Astrocyte (in vitro differentiated cells and primary cell): ENCODE measurements around the gene IQCN. TPM values are rescaled to one million over a fixed set of nuclear protein-coding genes. Genes with fewer than 3 reads are reported as not detected.

ENCODE experiments used
- DNase-seq: peaks from one replicate; pipeline ENCODE4 v3.0.0-alpha.2; 2010; ENCODE audit warnings: low read depth
- FAIRE-seq: peaks from 2 replicates; lab custom pipeline; 2011; peaks lifted over from hg19 to GRCh38; lab: Jason Lieb, UNC
- H2AFZ ChIP-seq: 2 replicates; pipeline ENCODE4 v1.6.0; 2012; ENCODE audit warnings: low read depth, low read length, inconsistent platforms
- H3K27ac ChIP-seq: 2 replicates; pipeline ENCODE4 v1.5.1; 2011; ENCODE audit warnings: low read depth, low read length, inconsistent platforms
- H3K27me3 ChIP-seq: 2 replicates; pipeline ENCODE4 v1.6.0; 2011; ENCODE audit warnings: low read length, inconsistent platforms; ENCODE audit not compliant: insufficient read depth
- H3K36me3 ChIP-seq: 2 replicates; pipeline ENCODE4 v1.5.1; 2011; ENCODE audit warnings: low read length, inconsistent platforms; ENCODE audit not compliant: insufficient read depth
- H3K4me1 ChIP-seq: 2 replicates; pipeline ENCODE4 v1.5.1; 2011; ENCODE audit warnings: low read length, inconsistent platforms; ENCODE audit not compliant: insufficient read depth
- H3K4me2 ChIP-seq: 2 replicates; pipeline ENCODE4 v1.6.0; 2012; ENCODE audit warnings: low read length, inconsistent platforms
- H3K4me3 ChIP-seq: 2 replicates; pipeline ENCODE4 v1.5.1; 2011; ENCODE audit warnings: low read depth, mild to moderate bottlenecking, low read length, inconsistent platforms; ENCODE audit not compliant: insufficient read depth
- H3K79me2 ChIP-seq: 2 replicates; pipeline ENCODE4 v1.6.0; 2012; ENCODE audit warnings: mild to moderate bottlenecking, low read length, inconsistent platforms; ENCODE audit not compliant: insufficient read depth
- H3K9ac ChIP-seq: 2 replicates; pipeline ENCODE4 v1.6.0; 2012; ENCODE audit warnings: mild to moderate bottlenecking, low read length, inconsistent platforms
- H3K9me3 ChIP-seq: 2 replicates; pipeline ENCODE4 v1.5.1; 2012; ENCODE audit warnings: low read depth, mild to moderate bottlenecking, low read length, inconsistent platforms; ENCODE audit not compliant: insufficient read depth
- H4K20me1 ChIP-seq: 2 replicates; pipeline ENCODE4 v1.6.0; 2012; ENCODE audit warnings: low read length, inconsistent platforms; ENCODE audit not compliant: insufficient read depth
- H3K27ac Mint-ChIP-seq: one replicate; pipeline ENCODE4 v1.8.0; 2021; ENCODE audit warnings: mild to moderate bottlenecking, mixed read lengths; ENCODE audit not compliant: unreplicated experiment
- H3K27me3 Mint-ChIP-seq: one replicate; pipeline ENCODE4 v1.8.0; 2021; ENCODE audit warnings: low read depth, mixed read lengths; ENCODE audit not compliant: unreplicated experiment
- H3K36me3 Mint-ChIP-seq: one replicate; pipeline ENCODE4 v1.8.0; 2021; ENCODE audit warnings: low read depth, mixed read lengths; ENCODE audit not compliant: unreplicated experiment
- H3K4me1 Mint-ChIP-seq: one replicate; pipeline ENCODE4 v1.8.0; 2021; ENCODE audit warnings: low read depth, mixed read lengths; ENCODE audit not compliant: unreplicated experiment
- H3K4me3 Mint-ChIP-seq: one replicate; pipeline ENCODE4 v1.8.0; 2021; ENCODE audit warnings: mild to moderate bottlenecking, moderate library complexity, mixed read lengths; ENCODE audit not compliant: unreplicated experiment
- H3K9me3 Mint-ChIP-seq: one replicate; pipeline ENCODE4 v1.8.0; 2021; ENCODE audit warnings: mild to moderate bottlenecking, mixed read lengths; ENCODE audit not compliant: unreplicated experiment
- EZH2 ChIP-seq: IDR thresholded peaks from 2 replicates; pipeline ENCODE4 v1.6.1; 2012; ENCODE audit warnings: mild to moderate bottlenecking, low read length, inconsistent platforms; ENCODE audit not compliant: insufficient read depth
- total RNA-seq: library from RNA; stranded (reverse); gene quantifications from 2 replicates; pipeline ENCODE4 v1.2.1, GENCODE V29; 2021
- TF ChIP-seq, protein P1 (sequence below): IDR thresholded peaks from 2 replicates; pipeline ENCODE4 v1.5.1; 2011; ENCODE audit warnings: low read depth, mild to moderate bottlenecking, inconsistent platforms, low read length, moderate library complexity; ENCODE audit not compliant: insufficient read depth

IQCN gene
- total RNA-seq, 1 donor from 2014 or later, result 1.7 TPM

DNA sequence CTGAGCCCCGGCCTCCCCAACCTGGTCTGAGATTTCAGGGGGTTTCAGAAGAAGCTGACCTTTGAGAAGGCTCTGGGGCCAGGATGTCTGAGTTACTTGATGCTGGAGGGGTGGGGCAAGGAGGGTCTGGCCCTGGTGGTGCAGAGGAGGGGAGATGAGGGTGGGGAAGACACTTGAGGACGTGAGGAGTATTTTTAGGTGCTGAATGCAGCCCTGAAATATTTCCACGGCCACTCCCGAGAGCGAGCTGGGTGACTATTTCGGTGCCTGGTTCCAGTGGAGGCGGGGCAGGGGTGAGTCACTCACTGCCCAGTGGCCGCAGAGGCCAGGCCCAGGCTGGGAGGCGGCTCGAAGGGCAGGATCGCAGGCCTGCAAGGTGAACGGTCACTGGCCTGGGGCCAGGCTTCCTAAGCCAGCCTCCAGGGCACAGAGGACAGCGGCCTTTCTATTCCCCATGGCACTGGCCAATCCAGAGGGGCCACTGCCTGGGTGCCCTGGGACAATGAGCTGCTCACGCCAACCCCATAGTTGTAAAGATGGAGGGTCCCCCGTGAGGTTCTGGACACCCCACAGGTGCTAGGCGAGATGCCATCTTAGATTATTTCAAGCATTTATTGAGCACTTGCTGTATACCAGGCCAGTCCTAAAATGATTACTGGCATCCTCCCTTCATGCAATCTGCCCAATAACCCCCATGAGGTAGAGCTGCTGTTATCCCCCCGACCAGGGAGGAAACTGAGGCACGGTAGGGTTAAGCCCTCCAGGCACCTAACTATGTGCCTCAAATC, 26.9 kb upstream of the IQCN start:
- Histone ChIP-seq H4K20me1 (no peaks in the 10 kb centered on the region), H3K4me1 (peaks cover 32% of the 10 kb centered on the region), H3K9ac (peak overlapping the region; percentile 42), H3K79me2 (no peaks in the 10 kb centered on the region), H3K4me2 (peak overlapping the region; percentile 25), H2AFZ (no peak overlapping the region), H3K4me3 (no peak overlapping the region), H3K27me3 (no peaks in the 10 kb centered on the region), H3K36me3 (no peaks in the 10 kb centered on the region), H3K27ac (peak overlapping the region; percentile 23), H3K9me3 (no peaks in the 10 kb centered on the region)
- Mint-ChIP-seq H3K36me3 (no peaks in the 10 kb centered on the region), H3K27me3 (no peaks in the 10 kb centered on the region), H3K27ac (no peak overlapping the region), H3K9me3 (no peaks in the 10 kb centered on the region), H3K4me1 (peaks cover 24% of the 10 kb centered on the region), H3K4me3 (peak overlapping the region; percentile 14)
- TF ChIP-seq, protein P1, sequence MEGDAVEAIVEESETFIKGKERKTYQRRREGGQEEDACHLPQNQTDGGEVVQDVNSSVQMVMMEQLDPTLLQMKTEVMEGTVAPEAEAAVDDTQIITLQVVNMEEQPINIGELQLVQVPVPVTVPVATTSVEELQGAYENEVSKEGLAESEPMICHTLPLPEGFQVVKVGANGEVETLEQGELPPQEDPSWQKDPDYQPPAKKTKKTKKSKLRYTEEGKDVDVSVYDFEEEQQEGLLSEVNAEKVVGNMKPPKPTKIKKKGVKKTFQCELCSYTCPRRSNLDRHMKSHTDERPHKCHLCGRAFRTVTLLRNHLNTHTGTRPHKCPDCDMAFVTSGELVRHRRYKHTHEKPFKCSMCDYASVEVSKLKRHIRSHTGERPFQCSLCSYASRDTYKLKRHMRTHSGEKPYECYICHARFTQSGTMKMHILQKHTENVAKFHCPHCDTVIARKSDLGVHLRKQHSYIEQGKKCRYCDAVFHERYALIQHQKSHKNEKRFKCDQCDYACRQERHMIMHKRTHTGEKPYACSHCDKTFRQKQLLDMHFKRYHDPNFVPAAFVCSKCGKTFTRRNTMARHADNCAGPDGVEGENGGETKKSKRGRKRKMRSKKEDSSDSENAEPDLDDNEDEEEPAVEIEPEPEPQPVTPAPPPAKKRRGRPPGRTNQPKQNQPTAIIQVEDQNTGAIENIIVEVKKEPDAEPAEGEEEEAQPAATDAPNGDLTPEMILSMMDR, result no peak
- DNase-seq (peak; percentile 52), FAIRE-seq (no peak)

DNA sequence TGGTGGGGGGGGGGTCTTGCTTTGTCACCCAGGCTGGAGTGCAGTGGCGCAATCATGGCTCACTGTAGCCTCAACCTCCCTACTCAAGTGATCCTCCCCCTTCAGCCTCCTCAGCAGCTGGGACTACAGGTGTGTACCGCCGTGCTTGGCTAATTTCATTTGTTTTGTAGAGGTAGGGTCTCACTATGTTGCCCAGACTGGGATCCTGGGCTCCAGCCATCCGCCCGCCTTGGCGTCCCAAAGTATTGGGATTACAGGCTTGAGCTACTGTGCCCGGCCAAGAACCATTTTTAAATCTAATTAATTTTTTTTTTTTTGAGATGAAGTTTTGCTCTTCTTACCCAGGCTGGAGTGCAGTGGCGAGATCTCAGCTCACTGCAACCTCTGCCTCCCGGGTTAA, 25.4 kb upstream of the IQCN start:
- Mint-ChIP-seq H3K27me3 (no peaks in the 10 kb centered on the region), H3K4me1 (peaks cover 19% of the 10 kb centered on the region), H3K9me3 (no peaks in the 10 kb centered on the region), H3K36me3 (no peaks in the 10 kb centered on the region), H3K27ac (no peak overlapping the region), H3K4me3 (no peak overlapping the region)
- H3K9me3 ChIP-seq, result no peaks in the 10 kb centered on the region
- H3K27ac ChIP-seq, result no peak overlapping the region
- no peak overlapping the region for H2AFZ ChIP-seq
- H3K4me3 ChIP-seq, result no peak overlapping the region
- H3K36me3 ChIP-seq, result no peaks in the 10 kb centered on the region
- DNase-seq (no peak), FAIRE-seq (no peak)
- no peaks in the 10 kb centered on the region for H3K27me3 ChIP-seq
- H3K79me2 ChIP-seq, result no peaks in the 10 kb centered on the region
- TF ChIP-seq, protein P1, result no peak
- no peak for TF ChIP-seq EZH2
- no peak overlapping the region for H3K4me2 ChIP-seq
- H3K4me1 ChIP-seq, result peaks cover 24% of the 10 kb centered on the region
- no peak overlapping the region for H3K9ac ChIP-seq
- H4K20me1 ChIP-seq, result no peaks in the 10 kb centered on the region

DNA sequence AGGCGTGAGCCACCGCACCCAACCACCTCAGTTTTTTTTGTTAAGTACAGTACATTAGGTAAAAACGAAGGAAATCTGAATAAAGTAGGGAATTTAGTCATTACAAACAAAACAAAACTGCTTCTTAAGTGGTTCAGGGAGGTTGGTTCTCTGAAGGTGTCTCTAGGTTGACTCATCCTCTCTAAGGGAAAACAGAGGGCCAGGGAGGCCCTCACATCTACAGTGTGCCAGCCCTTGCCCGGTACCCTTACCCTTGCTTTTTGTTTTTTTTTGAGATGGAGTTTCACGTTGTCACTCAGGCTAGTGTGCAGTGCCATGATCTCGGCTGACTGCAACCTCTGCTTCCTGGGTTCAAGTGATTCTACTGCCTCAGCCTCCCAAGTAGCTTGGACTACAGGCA, 24.3 kb upstream of the IQCN start:
- Histone ChIP-seq H3K4me3 (no peak overlapping the region), H2AFZ (no peak overlapping the region), H3K4me2 (no peak overlapping the region), H3K27ac (no peak overlapping the region), H4K20me1 (no peaks in the 10 kb centered on the region), H3K27me3 (no peaks in the 10 kb centered on the region), H3K9me3 (no peaks in the 10 kb centered on the region), H3K9ac (no peak overlapping the region), H3K36me3 (no peaks in the 10 kb centered on the region), H3K4me1 (peaks cover 20% of the 10 kb centered on the region), H3K79me2 (no peaks in the 10 kb centered on the region)
- Mint-ChIP-seq H3K4me1 (peaks cover 10% of the 10 kb centered on the region), H3K4me3 (peak overlapping the region; percentile 65), H3K27me3 (no peaks in the 10 kb centered on the region), H3K27ac (no peak overlapping the region), H3K9me3 (no peaks in the 10 kb centered on the region), H3K36me3 (no peaks in the 10 kb centered on the region)
- FAIRE-seq (no peak), DNase-seq (no peak)
- TF ChIP-seq, protein P1, result no peak
- no peak for TF ChIP-seq EZH2
